Lower leg skin (tissue), 4 donors: ENCODE results near the gene OSTN. TPM values are rescaled to one million over a fixed set of nuclear protein-coding genes. Genes with fewer than 3 reads are reported as not detected.

Experiments used
- DNase-seq, 2 donors: peaks; one replicate each; pipeline ENCODE4 v3.0.0-alpha.2; 2019; ENCODE audit warnings: low spot score in 2 of 2
- H3K4me3 ChIP-seq: fragments of 200-600 bp; sonication (generic); 2 replicates; pipeline ENCODE4 v1.5.1; 2017; ENCODE audit warnings: mild to moderate bottlenecking, low read depth; ENCODE audit not compliant: poor library complexity, severe bottlenecking
- CTCF ChIP-seq, 3 donors: fragments of 450-650 bp; IDR thresholded peaks; one replicate each; pipeline ENCODE4 v1.5.1; 2016; ENCODE audit warnings: antibody characterized with exemption in 3 of 3, mild to moderate bottlenecking in 3 of 3, moderate library complexity in 2 of 3
- POLR2A ChIP-seq, 2 donors: fragments of 450-650 bp; IDR thresholded peaks; one replicate each; pipeline ENCODE4 v1.6.1; 2016 to 2017; ENCODE audit warnings: antibody characterized with exemption in 2 of 2, mild to moderate bottlenecking in 1 of 2, moderate library complexity in 1 of 2
- WGBS, 2 donors: methylation state at CpG; one replicate each; pipeline ENCODE4 v1.1.5; 2018; 5-methylcytosine and 5-hydroxymethylcytosine counted together
- intact Hi-C: fragments of 100-400 bp; cut with DNase I; formaldehyde crosslinking; loops from one replicate; pipeline ENCODE4 v1.15.0; 2023; ENCODE audit warnings: low total_unique reads
- total RNA-seq, 4 donors: library from RNA; depleted of rRNA; stranded (reverse); fragments of >200 nt; gene quantifications; one replicate each; pipeline ENCODE4 v1.1.0, GENCODE V29; 2016

The OSTN gene
- total RNA-seq, 4 donors from 2014 or later: not detected

GRCh38 chr3:191256405-191256804 is 57.4 kb downstream of the OSTN start:
- H3K4me3 ChIP-seq: no peak overlapping the region
- DNase-seq: no peak
- intact Hi-C loops: no loop called here
- no peak for TF ChIP-seq POLR2A (IDR thresholded peaks at IDR 0.05)
- no peak for TF ChIP-seq CTCF (IDR thresholded peaks at IDR 0.05)

GRCh38 chr3:191257286-191257685 is 58.2 kb downstream of the OSTN start:
- intact Hi-C loops: no loop called here
- 96 to 100% methylated on average over 2 of the region's 2 CpGs for WGBS, 2 donors
- no peak for DNase-seq
- TF ChIP-seq CTCF (IDR thresholded peaks at IDR 0.05) (no peak), POLR2A (IDR thresholded peaks at IDR 0.05) (no peak)
- H3K4me3 ChIP-seq: no peak overlapping the region

GRCh38 chr3:191259486-191259885 is 60.4 kb downstream of the OSTN start:
- H3K4me3 ChIP-seq: no peak overlapping the region
- WGBS, 2 donors: 46 to 61% methylated on average over 1 of the region's 1 CpG
- intact Hi-C loops: no loop called here
- no peak for TF ChIP-seq CTCF (IDR thresholded peaks at IDR 0.05)
- no peak for TF ChIP-seq POLR2A (IDR thresholded peaks at IDR 0.05)
- no peak for DNase-seq

GRCh38 chr3:191260431-191261303 is 61.6 kb downstream of the OSTN start:
- intact Hi-C loops: no loop called here
- WGBS, 2 donors: 82 to 86% methylated on average over 11 of the region's 11 CpGs
- H3K4me3 ChIP-seq: no peak overlapping the region
- DNase-seq: no peak
- TF ChIP-seq CTCF (IDR thresholded peaks at IDR 0.05): no peak
- TF ChIP-seq POLR2A (IDR thresholded peaks at IDR 0.05): no peak

GRCh38 chr3:191261304-191261638 is 62.2 kb downstream of the OSTN start:
- no peak for DNase-seq
- no peak overlapping the region for H3K4me3 ChIP-seq
- no peak for TF ChIP-seq CTCF (IDR thresholded peaks at IDR 0.05)
- TF ChIP-seq POLR2A (IDR thresholded peaks at IDR 0.05): no peak
- intact Hi-C loops: no loop called here

GRCh38 chr3:191262650-191263049 is 63.6 kb downstream of the OSTN start:
- TF ChIP-seq CTCF (IDR thresholded peaks at IDR 0.05): no peak
- no peak for TF ChIP-seq POLR2A (IDR thresholded peaks at IDR 0.05)
- intact Hi-C loops: no loop called here
- no peak for DNase-seq
- no peak overlapping the region for H3K4me3 ChIP-seq
- WGBS, 2 donors: 62 to 65% methylated on average over 1 of the region's 1 CpG
